ENCODE results near the gene MPST.

Gene MPST

GRCh38 chr22:37000676-37001534 lies 18.6 kb upstream of the MPST start:
- in situ Hi-C loops (cut with MboI; ENCODE audit: low sequenced_read_pairs): no loop called here

GRCh38 chr22:37001826-37002225 lies 17.7 kb upstream of the MPST start:
- in situ Hi-C loops (cut with MboI; ENCODE audit: low sequenced_read_pairs): no loop called here

GRCh38 chr22:37002633-37003032 lies 16.9 kb upstream of the MPST start:
- in situ Hi-C loops (cut with MboI; ENCODE audit: low sequenced_read_pairs): no loop called here

GRCh38 chr22:37007651-37008050 lies 11.9 kb upstream of the MPST start:
- in situ Hi-C loops (cut with MboI; ENCODE audit: low sequenced_read_pairs): no loop called here

- in situ Hi-C loops (cut with MboI; ENCODE audit: low sequenced_read_pairs): no loop called here
Observed at GRCh38 chr22:37008365-37008764, 11.2 kb upstream of the MPST start.

GRCh38 chr22:37009490-37009889 lies 10.1 kb upstream of the MPST start:
- in situ Hi-C loops (cut with MboI; ENCODE audit: low sequenced_read_pairs): no loop called here

- in situ Hi-C loops (cut with MboI; ENCODE audit: low sequenced_read_pairs): no loop called here
Observed at GRCh38 chr22:37010174-37010573, 9.4 kb upstream of the MPST start.

- in situ Hi-C loops (cut with MboI; ENCODE audit: low sequenced_read_pairs): no loop called here
Observed at GRCh38 chr22:37010976-37011375, 8.6 kb upstream of the MPST start.

- in situ Hi-C loops (cut with MboI; ENCODE audit: low sequenced_read_pairs): no loop called here
Observed at GRCh38 chr22:37011472-37011871, 8.1 kb upstream of the MPST start.

- in situ Hi-C loops (cut with MboI; ENCODE audit: low sequenced_read_pairs): no loop called here
Observed at GRCh38 chr22:37012262-37012904, 7.2 kb upstream of the MPST start.

- in situ Hi-C loops (cut with MboI; ENCODE audit: low sequenced_read_pairs): no loop called here
Observed at GRCh38 chr22:37012956-37013355, 6.6 kb upstream of the MPST start.

- in situ Hi-C loops (cut with MboI; ENCODE audit: low sequenced_read_pairs): no loop called here
Observed at GRCh38 chr22:37014415-37014806, 5.1 kb upstream of the MPST start.

- in situ Hi-C loops (cut with MboI; ENCODE audit: low sequenced_read_pairs): no loop called here
Observed at GRCh38 chr22:37014835-37015586, 4.5 kb upstream of the MPST start.

GRCh38 chr22:37015587-37015878 lies 4.0 kb upstream of the MPST start:
- in situ Hi-C loops (cut with MboI; ENCODE audit: low sequenced_read_pairs): no loop called here

- in situ Hi-C loops (cut with MboI; ENCODE audit: low sequenced_read_pairs): no loop called here
Observed at GRCh38 chr22:37016134-37016910, 3.2 kb upstream of the MPST start.

- in situ Hi-C loops (cut with MboI; ENCODE audit: low sequenced_read_pairs): no loop called here
Observed at GRCh38 chr22:37017356-37017755, 2.2 kb upstream of the MPST start.

- in situ Hi-C loops (cut with MboI; ENCODE audit: low sequenced_read_pairs): no loop called here
Observed at GRCh38 chr22:37018086-37018814, 1.3 kb upstream of the MPST start.

GRCh38 chr22:37018815-37019308 lies 680 bp upstream of the MPST start:
- in situ Hi-C loops (cut with MboI; ENCODE audit: low sequenced_read_pairs): no loop called here

- in situ Hi-C loops (cut with MboI; ENCODE audit: low sequenced_read_pairs): no loop called here
Observed at GRCh38 chr22:37020192-37020479, 594 bp downstream of the MPST start.

GRCh38 chr22:37021041-37021440 lies 1.5 kb downstream of the MPST start:
- in situ Hi-C loops (cut with MboI; ENCODE audit: low sequenced_read_pairs): no loop called here
